ENCODE results near the gene ACADVL. TPM values are rescaled to one million over a fixed set of nuclear protein-coding genes. Genes with fewer than 3 reads are reported as not detected.

Gene ACADVL
- total RNA-seq, 1 donor from 2014 or later, result 86.7 TPM

DNA sequence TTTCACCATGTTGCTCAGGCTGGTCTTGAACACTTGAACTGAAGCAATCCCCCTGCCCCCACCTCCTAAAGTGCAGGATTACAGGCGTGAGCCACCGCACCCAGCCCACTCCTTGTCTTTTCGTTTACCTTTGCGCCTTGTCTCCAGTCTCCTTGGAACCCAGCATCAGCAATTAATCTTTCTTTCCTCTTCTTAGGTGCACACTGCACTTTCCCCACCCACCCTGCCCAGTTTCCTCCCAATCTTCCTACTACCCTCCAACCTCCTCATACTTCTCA lies 44.0 kb downstream of the ACADVL start:
- peak overlapping the region; percentile 79 for H3K4me2 ChIP-seq
- H3K27me3 ChIP-seq, result peaks cover 49% of the 10 kb centered on the region
- H3K4me3 ChIP-seq, result peak overlapping the region; percentile 40
- Mint-ChIP-seq H3K4me1 (peaks cover 8% of the 10 kb centered on the region), H3K27ac (no peak overlapping the region), H3K27me3 (ENCODE audit: insufficient read depth, low read depth) (peaks cover 54% of the 10 kb centered on the region), H3K4me3 (no peak overlapping the region), H3K36me3 (peaks cover 8% of the 10 kb centered on the region), H3K9me3 (no peaks in the 10 kb centered on the region)
- H3K9ac ChIP-seq, result no peak overlapping the region
- no peaks in the 10 kb centered on the region for H3K9me3 ChIP-seq (ENCODE audit: low read depth)
- DNase-seq (ENCODE audit: low spot score), result no peak
- H3K27ac ChIP-seq, result no peak overlapping the region
- H3K36me3 ChIP-seq, result no peaks in the 10 kb centered on the region
- peaks cover 11% of the 10 kb centered on the region for H4K20me1 ChIP-seq (ENCODE audit: low read depth)
- H2AFZ ChIP-seq (replicated peaks), result peak overlapping the region; percentile 86
- H3F3A ChIP-seq (ENCODE audit: low read depth), result peaks cover 32% of the 10 kb centered on the region
- no peaks in the 10 kb centered on the region for H3K79me2 ChIP-seq (ENCODE audit: low read depth)
- H3K4me1 ChIP-seq, result peaks cover 14% of the 10 kb centered on the region
- TF ChIP-seq EZH2phosphoT487 (IDR thresholded peaks at IDR 0.05) (no peak), CTCF (IDR thresholded peaks at IDR 0.05) (no peak), EZH2 (IDR thresholded peaks at IDR 0.05) (no peak)

GRCh38 chr17:7266784-7267183 lies 47.0 kb downstream of the ACADVL start:
- DNase-seq (ENCODE audit: low spot score), result no peak
- Mint-ChIP-seq H3K4me1 (peaks cover 8% of the 10 kb centered on the region), H3K27me3 (ENCODE audit: insufficient read depth, low read depth) (peaks cover 32% of the 10 kb centered on the region), H3K4me3 (peak overlapping the region; percentile 5), H3K9me3 (no peaks in the 10 kb centered on the region), H3K27ac (peak overlapping the region; percentile 12), H3K36me3 (no peaks in the 10 kb centered on the region)
- Histone ChIP-seq H2AFZ (replicated peaks) (no peak overlapping the region), H3K27me3 (peaks cover 28% of the 10 kb centered on the region), H3K9ac (no peak overlapping the region), H3K79me2 (ENCODE audit: low read depth) (no peaks in the 10 kb centered on the region), H3K4me3 (no peak overlapping the region), H4K20me1 (ENCODE audit: low read depth) (no peaks in the 10 kb centered on the region), H3K4me1 (peaks cover 14% of the 10 kb centered on the region), H3K27ac (no peak overlapping the region), H3K9me3 (ENCODE audit: low read depth) (no peaks in the 10 kb centered on the region), H3K36me3 (no peaks in the 10 kb centered on the region), H3F3A (ENCODE audit: low read depth) (peaks cover 19% of the 10 kb centered on the region), H3K4me2 (no peak overlapping the region)
- TF ChIP-seq EZH2phosphoT487 (IDR thresholded peaks at IDR 0.05), result no peak
- TF ChIP-seq CTCF (IDR thresholded peaks at IDR 0.05), result no peak
- TF ChIP-seq EZH2 (IDR thresholded peaks at IDR 0.05), result no peak

MicroRNA genes within 50 kb of the gene (microRNA counts, 767-probe panel; counts per million panel counts)
- microRNA hsa-miR-324-3p (460 counts per million, percentile 90 among the panel's probes with 10 or more counts), microRNA hsa-miR-324-5p (460 counts per million, percentile 90 among the panel's probes with 10 or more counts)

Small RNA genes lying within 50 kb of the gene (microRNA-seq; reads per million reads assigned to microRNA genes)
- 249 reads per million, percentile 84 among the genes with 10 or more reads in this experiment for gene MIR324

Small RNA genes lying within 50 kb of the gene (small RNA-seq; reads per million reads assigned to genes)
- gene AC120057.4, result not detected
- 0.18 reads per million for gene MIR324
- not detected for gene RF00019

Other genes starting within 250 kb of the ACADVL start
- 0.21 and 0.40 TPM in 2 replicates for gene ALOX12, start 223.9 kb upstream of the ACADVL start, total RNA-seq (ENCODE audit: low replicate concordance)
- gene RNASEK, start 207.3 kb upstream of the ACADVL start, total RNA-seq (ENCODE audit: low replicate concordance), result 104 and 137 TPM in 2 replicates
- gene BCL6B, start 196.9 kb upstream of the ACADVL start, total RNA-seq (ENCODE audit: low replicate concordance), result 3.8 and 5.3 TPM in 2 replicates
- 1.4 TPM in 1 of 2 replicates, not detected in the other for gene SLC16A13, start 183.9 kb upstream of the ACADVL start, total RNA-seq (ENCODE audit: low replicate concordance)
- not detected in 2 replicates for gene SLC16A11, start 175.8 kb upstream of the ACADVL start, total RNA-seq (ENCODE audit: low replicate concordance)
- not detected in 2 replicates for gene CLEC10A, start 139.7 kb upstream of the ACADVL start, total RNA-seq (ENCODE audit: low replicate concordance)
- gene ASGR2, start 105.1 kb upstream of the ACADVL start, total RNA-seq (ENCODE audit: low replicate concordance), result not detected in 2 replicates
- gene ASGR1, start 40.6 kb upstream of the ACADVL start, total RNA-seq (ENCODE audit: low replicate concordance), result 3.1 and 4.4 TPM in 2 replicates
- gene DLG4, start 102 bp upstream of the ACADVL start, total RNA-seq (ENCODE audit: low replicate concordance), result 23.5 and 50.5 TPM in 2 replicates
- gene DVL2, start 14.6 kb downstream of the ACADVL start, total RNA-seq (ENCODE audit: low replicate concordance), result 43.9 and 113 TPM in 2 replicates
- 31.6 and 59.1 TPM in 2 replicates for gene PHF23, start 19.5 kb downstream of the ACADVL start, total RNA-seq (ENCODE audit: low replicate concordance)
- 225 and 276 TPM in 2 replicates for gene GABARAP, start 22.5 kb downstream of the ACADVL start, total RNA-seq (ENCODE audit: low replicate concordance)
- gene CTDNEP1, start 31.8 kb downstream of the ACADVL start, total RNA-seq (ENCODE audit: low replicate concordance), result 46.5 and 55.3 TPM in 2 replicates
- gene ELP5, start 32.3 kb downstream of the ACADVL start, total RNA-seq (ENCODE audit: low replicate concordance), result 17.5 and 42.2 TPM in 2 replicates
- 0.32 and 1.3 TPM in 2 replicates for gene CLDN7, start 42.5 kb downstream of the ACADVL start, total RNA-seq (ENCODE audit: low replicate concordance)
- 1.7 and 7.3 TPM in 2 replicates for gene SLC2A4, start 61.8 kb downstream of the ACADVL start, total RNA-seq (ENCODE audit: low replicate concordance)
- gene YBX2, start 74.7 kb downstream of the ACADVL start, total RNA-seq (ENCODE audit: low replicate concordance), result 2.7 and 9.1 TPM in 2 replicates
- gene EIF5A, start 87.7 kb downstream of the ACADVL start, total RNA-seq (ENCODE audit: low replicate concordance), result 251 and 370 TPM in 2 replicates
- gene GPS2, start 95.4 kb downstream of the ACADVL start, total RNA-seq (ENCODE audit: low replicate concordance), result 20.5 and 41.8 TPM in 2 replicates
- 5.1 and 26.3 TPM in 2 replicates for gene NEURL4, start 109.4 kb downstream of the ACADVL start, total RNA-seq (ENCODE audit: low replicate concordance)
- gene ACAP1, start 116.6 kb downstream of the ACADVL start, total RNA-seq (ENCODE audit: low replicate concordance), result 0.65 and 2.7 TPM in 2 replicates
- 2.7 and 8.2 TPM in 2 replicates for gene KCTD11, start 132.2 kb downstream of the ACADVL start, total RNA-seq (ENCODE audit: low replicate concordance)
- not detected in 2 replicates for gene TMEM95, start 135.2 kb downstream of the ACADVL start, total RNA-seq (ENCODE audit: low replicate concordance)
- 1.8 and 4.0 TPM in 2 replicates for gene TNK1, start 161.2 kb downstream of the ACADVL start, total RNA-seq (ENCODE audit: low replicate concordance)
- gene PLSCR3, start 174.6 kb downstream of the ACADVL start, total RNA-seq (ENCODE audit: low replicate concordance), result 6.6 and 17.5 TPM in 2 replicates
- gene TMEM256, start 184.2 kb downstream of the ACADVL start, total RNA-seq (ENCODE audit: low replicate concordance), result 72.0 and 152 TPM in 2 replicates
- gene NLGN2, start 187.9 kb downstream of the ACADVL start, total RNA-seq (ENCODE audit: low replicate concordance), result 13.9 and 36.5 TPM in 2 replicates
- not detected in 2 replicates for gene SPEM1, start 200.4 kb downstream of the ACADVL start, total RNA-seq (ENCODE audit: low replicate concordance)
- not detected in 2 replicates for gene SPEM2, start 205.7 kb downstream of the ACADVL start, total RNA-seq (ENCODE audit: low replicate concordance)
- not detected in 2 replicates for gene SPEM3, start 208.9 kb downstream of the ACADVL start, total RNA-seq (ENCODE audit: low replicate concordance)
- gene TMEM102, start 215.5 kb downstream of the ACADVL start, total RNA-seq (ENCODE audit: low replicate concordance), result 1.0 and 1.6 TPM in 2 replicates
- 7.6 and 14.9 TPM in 2 replicates for gene FGF11, start 219.6 kb downstream of the ACADVL start, total RNA-seq (ENCODE audit: low replicate concordance)
- gene CHRNB1, start 225.1 kb downstream of the ACADVL start, total RNA-seq (ENCODE audit: low replicate concordance), result 7.4 and 7.5 TPM in 2 replicates